ENCODE data around the gene LAD1. TPM values are rescaled to one million over a fixed set of nuclear protein-coding genes. Genes with fewer than 3 reads are reported as not detected.

The LAD1 gene
- total RNA-seq, 1 donor from 2014 or later, result not detected

DNA sequence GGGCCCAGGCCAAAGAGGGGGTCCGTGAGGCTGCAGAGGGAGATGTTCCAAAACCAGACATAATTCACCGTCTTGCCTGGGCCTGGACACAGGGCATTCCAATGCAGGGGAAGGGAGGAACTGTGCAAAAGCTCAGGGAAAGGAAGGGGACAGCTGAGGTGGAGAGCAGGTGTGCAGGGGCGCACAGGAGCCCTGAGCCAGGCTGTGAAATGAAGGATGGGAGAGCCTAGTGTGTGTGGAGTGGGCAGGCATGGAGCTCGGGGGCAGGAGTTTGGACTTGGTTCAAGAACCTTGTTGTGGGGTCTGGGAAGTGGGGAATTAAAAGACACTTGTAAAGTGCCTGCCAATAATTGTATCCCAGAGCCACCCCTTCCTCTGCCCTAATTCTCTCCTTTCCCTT lies 20.1 kb upstream of the LAD1 start:
- TF ChIP-seq, protein P1, sequence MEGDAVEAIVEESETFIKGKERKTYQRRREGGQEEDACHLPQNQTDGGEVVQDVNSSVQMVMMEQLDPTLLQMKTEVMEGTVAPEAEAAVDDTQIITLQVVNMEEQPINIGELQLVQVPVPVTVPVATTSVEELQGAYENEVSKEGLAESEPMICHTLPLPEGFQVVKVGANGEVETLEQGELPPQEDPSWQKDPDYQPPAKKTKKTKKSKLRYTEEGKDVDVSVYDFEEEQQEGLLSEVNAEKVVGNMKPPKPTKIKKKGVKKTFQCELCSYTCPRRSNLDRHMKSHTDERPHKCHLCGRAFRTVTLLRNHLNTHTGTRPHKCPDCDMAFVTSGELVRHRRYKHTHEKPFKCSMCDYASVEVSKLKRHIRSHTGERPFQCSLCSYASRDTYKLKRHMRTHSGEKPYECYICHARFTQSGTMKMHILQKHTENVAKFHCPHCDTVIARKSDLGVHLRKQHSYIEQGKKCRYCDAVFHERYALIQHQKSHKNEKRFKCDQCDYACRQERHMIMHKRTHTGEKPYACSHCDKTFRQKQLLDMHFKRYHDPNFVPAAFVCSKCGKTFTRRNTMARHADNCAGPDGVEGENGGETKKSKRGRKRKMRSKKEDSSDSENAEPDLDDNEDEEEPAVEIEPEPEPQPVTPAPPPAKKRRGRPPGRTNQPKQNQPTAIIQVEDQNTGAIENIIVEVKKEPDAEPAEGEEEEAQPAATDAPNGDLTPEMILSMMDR (conservative IDR thresholded peaks at IDR 0.05), result no peak
- H3K4me1 Mint-ChIP-seq, result peaks cover 33% of the 10 kb centered on the region
- no peaks in the 10 kb centered on the region for H3K9me3 Mint-ChIP-seq
- no peak for DNase-seq (ENCODE audit: low read depth, low spot score)
- no peaks in the 10 kb centered on the region for H3K36me3 Mint-ChIP-seq (ENCODE audit: low read depth)
- H3K27ac Mint-ChIP-seq (ENCODE audit: unreplicated experiment), result no peak overlapping the region
- no peak overlapping the region for H3K4me3 Mint-ChIP-seq
- H3K27me3 Mint-ChIP-seq (ENCODE audit: low read depth), result peaks cover 4% of the 10 kb centered on the region

DNA sequence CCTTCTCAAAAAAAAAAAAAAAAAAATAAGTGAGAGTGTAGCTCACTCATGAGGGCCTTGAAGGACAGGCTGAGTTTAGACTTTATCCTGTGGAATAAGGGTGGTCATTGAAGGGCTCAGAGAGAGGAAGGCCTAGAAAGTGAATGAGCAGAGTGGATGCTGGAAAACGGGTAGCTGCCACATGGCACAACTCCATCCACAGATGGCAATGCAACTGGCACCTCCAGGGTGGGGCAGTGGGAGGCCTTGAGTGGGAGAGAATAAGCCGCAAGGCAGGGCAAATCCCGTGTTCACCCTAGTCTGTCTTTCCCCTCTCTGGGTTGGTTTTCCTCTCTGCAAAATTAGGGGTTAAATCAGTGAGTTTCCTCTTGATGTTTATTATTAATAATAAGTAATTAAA lies 19.3 kb upstream of the LAD1 start:
- H3K27ac Mint-ChIP-seq (ENCODE audit: unreplicated experiment), result no peak overlapping the region
- TF ChIP-seq, protein P1 (conservative IDR thresholded peaks at IDR 0.05), result no peak
- H3K36me3 Mint-ChIP-seq (ENCODE audit: low read depth), result no peaks in the 10 kb centered on the region
- no peak for DNase-seq (ENCODE audit: low read depth, low spot score)
- peaks cover 4% of the 10 kb centered on the region for H3K27me3 Mint-ChIP-seq (ENCODE audit: low read depth)
- H3K4me3 Mint-ChIP-seq, result no peak overlapping the region
- H3K4me1 Mint-ChIP-seq, result peaks cover 25% of the 10 kb centered on the region
- H3K9me3 Mint-ChIP-seq, result no peaks in the 10 kb centered on the region

DNA sequence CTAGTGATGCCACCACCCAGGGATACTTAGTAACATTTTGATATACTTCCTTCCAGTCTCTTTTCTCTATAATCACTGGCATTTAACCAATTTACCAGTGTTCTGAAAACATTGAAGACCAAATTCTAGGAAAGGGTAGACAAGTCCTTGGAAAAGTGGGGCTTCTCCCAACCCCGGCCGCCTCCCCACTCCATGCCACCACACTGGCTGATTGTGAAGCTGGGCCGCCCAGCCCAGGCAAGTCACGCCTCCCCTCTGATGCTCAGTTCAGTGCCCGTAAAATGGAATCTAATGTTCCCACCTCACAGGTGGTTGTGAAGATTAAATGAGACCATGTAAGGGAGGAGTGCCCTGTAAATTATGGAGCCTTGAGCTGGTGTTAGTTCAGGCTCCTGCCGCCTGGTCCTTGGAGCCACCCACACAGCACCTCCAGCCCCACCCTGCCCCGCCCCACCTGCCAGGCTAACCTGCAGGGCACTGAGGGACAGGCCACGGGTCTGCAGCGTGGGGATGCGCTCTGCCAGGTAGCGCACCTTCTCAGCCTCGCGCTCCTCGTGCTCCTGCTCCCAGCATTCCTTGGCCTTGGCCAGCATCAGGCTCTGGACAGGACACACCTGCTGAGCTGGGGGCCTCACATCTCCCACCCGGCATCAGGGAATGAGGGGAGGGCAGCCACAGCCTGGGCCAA lies 15.1 kb upstream of the LAD1 start:
- H3K36me3 Mint-ChIP-seq (ENCODE audit: low read depth), result no peaks in the 10 kb centered on the region
- TF ChIP-seq, protein P1 (conservative IDR thresholded peaks at IDR 0.05), result no peak
- H3K9me3 Mint-ChIP-seq, result no peaks in the 10 kb centered on the region
- H3K4me3 Mint-ChIP-seq, result no peak overlapping the region
- peaks cover 5% of the 10 kb centered on the region for H3K4me1 Mint-ChIP-seq
- no peak overlapping the region for H3K27ac Mint-ChIP-seq (ENCODE audit: unreplicated experiment)
- H3K27me3 Mint-ChIP-seq (ENCODE audit: low read depth), result peaks cover 7% of the 10 kb centered on the region
- no peak for DNase-seq (ENCODE audit: low read depth, low spot score)

DNA sequence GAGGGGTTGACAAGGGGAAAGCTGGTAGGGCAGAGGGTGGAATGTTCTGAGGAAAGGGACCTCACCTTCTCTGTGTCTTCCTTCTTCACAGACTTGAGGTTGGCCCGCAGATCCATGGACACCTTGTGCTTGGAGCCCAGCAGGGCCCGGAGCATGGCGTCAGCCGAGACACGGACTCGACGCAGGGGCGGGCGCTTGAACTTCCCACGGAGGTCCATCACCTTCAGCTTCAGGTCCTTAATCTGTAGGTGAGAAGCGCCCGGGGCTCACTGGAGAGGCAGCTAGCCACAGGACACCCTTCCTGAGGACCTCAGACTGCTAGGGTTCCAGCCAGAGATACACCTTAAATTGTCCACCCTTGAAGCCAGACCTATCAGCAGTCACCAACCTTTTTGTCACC lies 12.2 kb upstream of the LAD1 start:
- Mint-ChIP-seq H3K36me3 (ENCODE audit: low read depth) (no peaks in the 10 kb centered on the region), H3K4me1 (peaks cover 4% of the 10 kb centered on the region), H3K27ac (ENCODE audit: unreplicated experiment) (no peak overlapping the region), H3K9me3 (no peaks in the 10 kb centered on the region), H3K4me3 (no peak overlapping the region), H3K27me3 (ENCODE audit: low read depth) (peaks cover 7% of the 10 kb centered on the region)
- TF ChIP-seq, protein P1 (conservative IDR thresholded peaks at IDR 0.05), result no peak
- no peak for DNase-seq (ENCODE audit: low read depth, low spot score)

DNA sequence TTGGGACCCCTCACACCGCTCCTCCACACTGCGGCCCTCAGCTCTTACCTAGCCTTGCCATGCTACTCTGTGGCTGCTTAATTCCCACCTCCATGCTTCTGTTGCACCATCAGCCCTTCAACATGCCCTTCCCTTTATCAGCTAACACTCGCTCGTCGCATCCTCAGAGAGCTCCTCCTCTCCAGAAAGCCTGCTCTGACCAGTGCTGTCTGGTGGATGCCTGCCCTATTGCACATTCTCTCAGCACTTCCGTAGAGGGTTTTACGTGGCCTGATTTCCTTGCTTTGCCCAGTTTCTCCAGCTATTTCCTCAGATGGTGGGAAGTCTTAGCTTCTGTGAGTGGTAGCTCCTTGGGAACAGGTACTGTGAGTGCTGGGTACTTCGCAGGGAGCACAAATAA lies 10.3 kb upstream of the LAD1 start:
- no peaks in the 10 kb centered on the region for H3K36me3 Mint-ChIP-seq (ENCODE audit: low read depth)
- TF ChIP-seq, protein P1 (conservative IDR thresholded peaks at IDR 0.05), result no peak
- H3K4me3 Mint-ChIP-seq, result no peak overlapping the region

More for the DNA sequence above, 10.3 kb upstream of the LAD1 start:
- peaks cover 5% of the 10 kb centered on the region for H3K27me3 Mint-ChIP-seq (ENCODE audit: low read depth)
- H3K4me1 Mint-ChIP-seq, result peaks cover 4% of the 10 kb centered on the region
- DNase-seq (ENCODE audit: low read depth, low spot score), result no peak
- no peaks in the 10 kb centered on the region for H3K9me3 Mint-ChIP-seq
- H3K27ac Mint-ChIP-seq (ENCODE audit: unreplicated experiment), result no peak overlapping the region
